HFF-Myc (cell line): ENCODE results near the gene SAPCD1.
A peak's percentile ranks its signal among the peaks of the same experiment; 100 is the strongest.

ENCODE experiments used
- DNase-seq: peaks from one replicate; pipeline ENCODE4 v3.0.0-alpha.2; 2011; ENCODE audit warnings: low read depth; ENCODE audit errors: extremely low read depth
- H3K4me3 ChIP-seq: replicated peaks from 2 replicates; pipeline ENCODE4 v1.5.1; 2011; ENCODE audit warnings: low read depth, mild to moderate bottlenecking, control low read depth, low read length
- TF ChIP-seq, protein P1 (sequence below): IDR thresholded peaks from 2 replicates; pipeline ENCODE4 v1.5.1; 2012; ENCODE audit warnings: mild to moderate bottlenecking, low read depth, low read length, control low read depth; ENCODE audit errors: missing control alignments

The SAPCD1 gene

GRCh38 chr6:31725502-31726350 is 36.7 kb upstream of the SAPCD1 start:
- no peak for DNase-seq
- TF ChIP-seq, protein P1, sequence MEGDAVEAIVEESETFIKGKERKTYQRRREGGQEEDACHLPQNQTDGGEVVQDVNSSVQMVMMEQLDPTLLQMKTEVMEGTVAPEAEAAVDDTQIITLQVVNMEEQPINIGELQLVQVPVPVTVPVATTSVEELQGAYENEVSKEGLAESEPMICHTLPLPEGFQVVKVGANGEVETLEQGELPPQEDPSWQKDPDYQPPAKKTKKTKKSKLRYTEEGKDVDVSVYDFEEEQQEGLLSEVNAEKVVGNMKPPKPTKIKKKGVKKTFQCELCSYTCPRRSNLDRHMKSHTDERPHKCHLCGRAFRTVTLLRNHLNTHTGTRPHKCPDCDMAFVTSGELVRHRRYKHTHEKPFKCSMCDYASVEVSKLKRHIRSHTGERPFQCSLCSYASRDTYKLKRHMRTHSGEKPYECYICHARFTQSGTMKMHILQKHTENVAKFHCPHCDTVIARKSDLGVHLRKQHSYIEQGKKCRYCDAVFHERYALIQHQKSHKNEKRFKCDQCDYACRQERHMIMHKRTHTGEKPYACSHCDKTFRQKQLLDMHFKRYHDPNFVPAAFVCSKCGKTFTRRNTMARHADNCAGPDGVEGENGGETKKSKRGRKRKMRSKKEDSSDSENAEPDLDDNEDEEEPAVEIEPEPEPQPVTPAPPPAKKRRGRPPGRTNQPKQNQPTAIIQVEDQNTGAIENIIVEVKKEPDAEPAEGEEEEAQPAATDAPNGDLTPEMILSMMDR: no peak
- no peak overlapping the region for H3K4me3 ChIP-seq

DNA sequence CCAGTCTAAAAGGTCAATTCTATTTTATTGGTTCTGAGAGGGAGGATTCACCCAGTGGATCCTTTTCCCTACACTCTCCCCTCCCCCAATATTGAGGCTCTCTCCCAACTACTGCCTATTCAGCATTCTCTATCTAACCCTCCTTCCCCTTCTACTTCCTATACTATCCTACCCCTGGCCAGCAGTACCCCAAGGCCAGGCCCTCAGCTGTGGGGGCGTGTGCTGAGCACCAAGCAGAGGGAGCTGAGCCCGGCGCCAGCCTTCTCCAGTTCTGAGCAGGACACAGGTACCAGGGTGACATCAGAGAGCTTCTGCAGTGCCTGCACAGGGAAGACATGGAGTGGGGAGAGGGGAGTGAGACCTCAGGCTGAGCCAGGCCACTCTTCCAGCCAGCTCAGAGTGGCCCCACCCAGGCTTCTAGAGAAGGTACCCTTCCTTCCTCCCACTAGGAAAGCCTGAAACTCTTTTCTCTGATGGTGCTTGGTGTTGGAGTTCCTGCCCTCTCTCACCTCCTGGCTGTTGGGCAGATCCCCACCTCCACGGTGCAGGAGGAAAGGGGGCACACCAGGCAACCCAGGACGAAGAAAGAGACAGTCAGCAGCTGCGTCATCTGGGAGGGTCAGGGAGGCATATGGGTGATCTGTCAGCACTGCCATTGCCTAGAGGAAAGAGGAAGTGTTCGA is 35.3 kb upstream of the SAPCD1 start:
- no peak for DNase-seq
- TF ChIP-seq, protein P1: no peak

DNA sequence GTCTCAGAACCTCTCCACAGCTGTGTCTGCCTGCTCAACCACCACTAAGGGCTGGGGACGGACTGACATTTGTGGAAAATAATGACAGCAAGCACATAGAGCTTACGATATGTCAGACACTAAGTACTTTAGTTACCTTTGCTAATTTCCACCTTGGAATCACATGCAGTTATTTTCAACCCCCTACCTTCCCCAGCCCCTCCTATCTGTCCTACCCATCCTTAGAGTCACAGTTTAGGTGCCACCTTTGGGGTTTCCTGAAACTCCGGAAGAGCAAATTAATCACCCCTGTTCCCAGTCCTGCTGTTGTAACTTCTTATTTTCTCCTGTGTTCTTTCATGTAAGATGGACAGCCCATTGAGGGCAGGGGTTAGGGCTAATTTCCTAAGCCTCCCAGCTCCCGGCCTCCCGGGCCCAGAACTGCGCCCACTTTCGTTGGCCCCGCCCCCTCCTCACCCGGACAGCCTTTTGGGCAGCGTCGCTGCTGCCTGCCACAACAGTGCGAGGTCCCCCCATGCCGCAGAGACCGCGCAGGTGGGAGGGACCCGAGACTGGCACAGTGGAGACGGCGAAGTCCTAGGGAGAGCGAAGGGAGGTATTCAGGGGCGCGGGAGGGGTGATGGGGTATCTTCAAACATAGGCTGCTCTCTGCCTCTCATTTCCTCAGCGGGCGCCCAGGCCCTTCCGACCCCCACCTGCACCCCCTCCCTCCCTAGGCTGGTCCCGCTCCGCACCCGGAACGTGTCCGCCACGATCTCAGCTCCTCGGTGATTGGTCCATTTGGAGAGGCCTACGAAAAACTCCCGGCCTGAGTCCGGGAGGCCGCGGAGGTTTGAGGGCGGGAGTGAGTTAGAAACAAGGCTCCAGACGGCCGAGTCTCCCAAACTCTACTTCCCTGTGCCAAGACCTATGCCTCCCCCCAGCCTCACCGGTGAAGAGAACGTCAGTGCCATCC is 34.5 kb upstream of the SAPCD1 start:
- no peak for DNase-seq
- TF ChIP-seq, protein P1: no peak
- H3K4me3 ChIP-seq: no peak overlapping the region

More for the DNA sequence above, 35.3 kb upstream of the SAPCD1 start:
- H3K4me3 ChIP-seq: no peak overlapping the region

DNA sequence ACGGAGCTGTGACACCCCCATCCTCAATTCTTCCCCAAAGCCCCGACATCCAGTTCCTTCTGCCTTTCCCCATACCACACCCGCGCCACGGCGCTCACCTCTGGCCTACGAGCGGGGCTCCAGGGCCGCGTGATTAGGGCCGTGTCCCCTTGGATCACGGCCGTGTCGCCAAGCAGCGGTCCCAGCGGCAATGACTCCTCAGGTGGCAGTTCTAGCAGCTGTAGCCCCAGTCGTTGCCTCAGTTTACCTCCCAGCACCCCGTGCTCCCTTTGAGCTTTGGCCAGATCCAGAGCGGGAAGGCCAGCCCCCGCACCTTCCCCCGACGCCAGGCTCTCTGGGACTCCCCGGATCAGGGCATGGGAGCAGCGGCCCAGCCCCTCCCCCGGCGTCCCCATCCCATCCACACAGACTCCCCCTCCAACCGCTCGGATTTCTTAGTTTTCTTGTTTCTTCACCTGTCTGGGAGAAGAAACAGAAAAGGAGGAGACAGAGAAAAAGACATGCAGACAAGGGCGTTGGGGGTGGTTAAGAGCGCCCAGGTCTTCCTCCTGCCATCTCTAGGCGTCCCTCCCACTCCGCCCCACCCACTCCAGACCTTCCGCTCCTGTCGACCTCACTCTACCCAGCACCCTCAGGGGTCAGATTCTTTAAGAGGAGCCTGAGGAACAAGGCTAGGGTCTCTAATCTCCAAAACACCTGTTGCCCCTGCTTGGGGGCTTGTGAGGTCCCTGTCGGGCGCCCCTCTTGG is 33.5 kb upstream of the SAPCD1 start, which contains the start of gene DDAH2:
TSS of gene DDAH2 (minus strand) at position 533 of the 748 bp plus-strand sequence. CDS start at position 395, 138 bp downstream.
- peak within 1 kb of the TSS; percentile 63 for H3K4me3 ChIP-seq
- DNase-seq: no peak
- TF ChIP-seq, protein P1: peak; percentile 64

DNA sequence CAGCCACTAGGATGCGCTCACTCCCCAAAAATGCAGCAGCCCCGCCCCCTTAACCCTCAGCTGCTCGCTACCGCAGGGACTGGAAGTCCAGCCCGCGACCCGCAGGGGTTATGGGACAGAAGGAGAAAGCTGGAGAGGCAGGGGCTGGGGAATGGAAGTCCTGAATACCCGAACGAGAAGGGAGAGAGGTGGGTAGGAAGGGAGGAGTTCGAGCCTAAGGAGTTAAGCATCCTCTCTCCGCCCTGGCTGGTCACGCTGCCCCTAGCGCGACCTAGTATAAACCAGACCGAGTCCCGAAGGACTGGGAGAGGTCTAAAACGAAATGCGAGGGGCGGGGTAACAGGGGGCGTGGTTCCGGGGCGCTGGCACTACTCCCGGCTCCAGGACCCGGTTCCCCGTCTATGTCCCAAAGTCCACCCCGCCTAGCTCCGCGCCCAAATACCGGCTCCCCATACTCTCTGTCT is 32.9 kb upstream of the SAPCD1 start:
- DNase-seq: no peak
- peak overlapping the region; percentile 63 for H3K4me3 ChIP-seq
- TF ChIP-seq, protein P1: no peak
